ENCODE results near the gene FBXW5.

GRCh38 chr9:136944212-136944518, 373 bp downstream of the FBXW5 start:
- TF ChIP-seq CTCF (conservative IDR thresholded peaks at IDR 0.05; ENCODE audit: low read length) (no peak), EZH2phosphoT487 (IDR thresholded peaks at IDR 0.05; ENCODE audit: borderline replicate concordance) (no peak)
